Measurements from ENCODE around the gene SSBP3. TPM values are rescaled to one million over a fixed set of nuclear protein-coding genes. Genes with fewer than 3 reads are reported as not detected.

Gene SSBP3
- total RNA-seq, 4 donors from 2014 or later: 19.0 to 35.2 (median 33.4) TPM

DNA sequence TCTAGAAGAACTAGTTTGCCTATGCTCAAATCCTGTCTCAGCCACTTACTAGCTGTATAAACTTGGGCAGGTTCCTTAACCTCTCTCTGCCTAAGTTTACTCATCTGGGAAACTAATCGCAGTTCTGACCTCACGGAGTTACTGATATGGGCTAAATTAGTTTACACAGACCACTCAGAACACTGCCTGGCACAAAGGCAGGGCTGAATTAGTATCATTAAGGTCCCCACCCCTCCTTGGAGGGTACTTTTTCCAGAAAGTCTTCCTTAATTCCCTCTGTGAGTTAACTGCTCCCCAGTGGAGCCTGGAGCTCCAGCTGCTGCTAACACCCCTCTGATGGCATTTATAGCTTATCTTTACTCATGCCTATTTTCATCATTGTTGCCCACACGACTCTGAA is 40.3 kb downstream of the SSBP3 start:
- Histone ChIP-seq H3K9me3 (no peaks in the 10 kb centered on the region), H3K27ac (peak overlapping the region in 1 of 4 donors; percentile 63), H3K4me1 (peaks cover 0 to 17% (median 0%) of the 10 kb centered on the region in 4 donors), H3K27me3 (no peaks in the 10 kb centered on the region), H3K36me3 (peaks cover 0 to 6% (median 0%) of the 10 kb centered on the region in 3 donors), H3K4me3 (no peak overlapping the region)
- DNase-seq: no peak
- TF ChIP-seq POLR2A (IDR thresholded peaks at IDR 0.05): no peak
- TF ChIP-seq, protein P1, sequence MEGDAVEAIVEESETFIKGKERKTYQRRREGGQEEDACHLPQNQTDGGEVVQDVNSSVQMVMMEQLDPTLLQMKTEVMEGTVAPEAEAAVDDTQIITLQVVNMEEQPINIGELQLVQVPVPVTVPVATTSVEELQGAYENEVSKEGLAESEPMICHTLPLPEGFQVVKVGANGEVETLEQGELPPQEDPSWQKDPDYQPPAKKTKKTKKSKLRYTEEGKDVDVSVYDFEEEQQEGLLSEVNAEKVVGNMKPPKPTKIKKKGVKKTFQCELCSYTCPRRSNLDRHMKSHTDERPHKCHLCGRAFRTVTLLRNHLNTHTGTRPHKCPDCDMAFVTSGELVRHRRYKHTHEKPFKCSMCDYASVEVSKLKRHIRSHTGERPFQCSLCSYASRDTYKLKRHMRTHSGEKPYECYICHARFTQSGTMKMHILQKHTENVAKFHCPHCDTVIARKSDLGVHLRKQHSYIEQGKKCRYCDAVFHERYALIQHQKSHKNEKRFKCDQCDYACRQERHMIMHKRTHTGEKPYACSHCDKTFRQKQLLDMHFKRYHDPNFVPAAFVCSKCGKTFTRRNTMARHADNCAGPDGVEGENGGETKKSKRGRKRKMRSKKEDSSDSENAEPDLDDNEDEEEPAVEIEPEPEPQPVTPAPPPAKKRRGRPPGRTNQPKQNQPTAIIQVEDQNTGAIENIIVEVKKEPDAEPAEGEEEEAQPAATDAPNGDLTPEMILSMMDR (IDR thresholded peaks at IDR 0.05): no peak

DNA sequence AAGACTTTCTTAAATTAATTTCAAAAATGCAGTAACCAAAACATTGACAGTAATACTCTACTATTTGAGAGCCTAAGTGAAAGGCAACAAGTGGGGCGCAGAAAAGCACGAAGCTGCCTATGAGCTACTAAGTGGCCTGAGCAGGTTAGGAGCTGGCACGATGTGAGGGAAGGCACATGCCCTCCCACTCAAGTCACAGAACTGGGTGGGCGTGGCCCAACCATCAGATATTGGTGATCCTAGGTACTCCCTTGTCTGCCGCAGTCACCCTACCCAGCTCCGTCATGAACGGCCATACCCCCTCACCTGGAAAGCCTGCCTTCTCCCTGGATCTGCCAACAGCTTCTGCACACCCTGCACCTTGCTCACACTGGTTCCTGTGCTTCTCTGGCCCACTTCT is 40.8 kb downstream of the SSBP3 start:
- peaks cover 0 to 6% (median 0%) of the 10 kb centered on the region in 3 donors for H3K36me3 ChIP-seq
- H3K27ac ChIP-seq: peak overlapping the region in 1 of 4 donors; percentile 63
- TF ChIP-seq, protein P1 (IDR thresholded peaks at IDR 0.05): no peak
- no peak for TF ChIP-seq POLR2A (IDR thresholded peaks at IDR 0.05)
- H3K4me1 ChIP-seq: peaks cover 0 to 15% (median 0%) of the 10 kb centered on the region in 4 donors
- no peaks in the 10 kb centered on the region for H3K27me3 ChIP-seq
- no peak overlapping the region for H3K4me3 ChIP-seq
- H3K9me3 ChIP-seq: no peaks in the 10 kb centered on the region
- no peak for DNase-seq

DNA sequence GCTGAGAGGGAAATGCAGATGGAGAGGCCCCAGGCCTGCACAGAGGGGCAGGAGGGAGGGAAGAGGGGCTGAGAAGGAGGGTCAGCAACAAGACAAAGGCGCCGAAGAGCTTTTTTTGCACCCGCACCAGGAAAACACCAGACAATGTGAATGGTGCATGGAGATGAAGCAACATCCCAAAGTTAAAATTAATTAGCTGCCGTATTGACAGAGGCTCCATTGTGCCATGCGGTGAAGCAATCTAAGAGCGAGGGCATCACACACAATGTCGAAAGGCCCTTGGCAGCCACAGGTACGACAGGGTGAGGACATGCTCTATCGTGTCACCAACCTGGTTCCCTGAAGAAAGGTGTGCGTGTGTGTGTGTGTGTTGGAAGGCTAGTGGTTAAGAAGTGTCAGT is 41.2 kb downstream of the SSBP3 start:
- no peaks in the 10 kb centered on the region for H3K9me3 ChIP-seq
- H3K4me3 ChIP-seq: no peak overlapping the region
- H3K4me1 ChIP-seq: peaks cover 0 to 19% (median 0%) of the 10 kb centered on the region in 4 donors
- peaks cover 0 to 5% (median 0%) of the 10 kb centered on the region in 3 donors for H3K36me3 ChIP-seq
- peak overlapping the region in 1 of 4 donors; percentile 63 for H3K27ac ChIP-seq
- no peaks in the 10 kb centered on the region for H3K27me3 ChIP-seq
- no peak for DNase-seq
- TF ChIP-seq POLR2A (IDR thresholded peaks at IDR 0.05): no peak
- TF ChIP-seq, protein P1 (IDR thresholded peaks at IDR 0.05): no peak

DNA sequence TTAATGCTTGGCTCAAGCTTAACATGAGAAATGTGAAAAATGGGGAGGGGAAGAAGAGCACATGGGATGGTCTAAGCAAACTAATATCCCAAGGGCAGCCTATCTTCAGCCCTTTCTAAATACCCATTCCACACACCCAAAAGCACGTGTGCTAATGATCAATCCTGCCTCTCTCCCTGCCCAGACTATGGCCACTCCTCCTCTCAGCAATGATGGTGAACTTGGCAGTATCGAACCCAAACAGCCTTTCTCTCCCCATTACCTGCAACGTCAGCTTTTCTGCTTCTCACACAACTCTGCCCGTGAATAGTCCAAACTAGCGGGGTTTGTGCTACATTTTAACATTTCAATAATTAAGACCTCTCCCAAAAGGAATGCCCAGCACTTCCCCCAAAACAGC is 41.6 kb downstream of the SSBP3 start:
- no peak overlapping the region for H3K4me3 ChIP-seq
- peaks cover 0 to under 1% (median 0%) of the 10 kb centered on the region in 3 donors for H3K36me3 ChIP-seq
- no peak for TF ChIP-seq POLR2A (IDR thresholded peaks at IDR 0.05)
- TF ChIP-seq, protein P1 (IDR thresholded peaks at IDR 0.05): no peak
- no peak overlapping the region for H3K27ac ChIP-seq
- no peaks in the 10 kb centered on the region for H3K9me3 ChIP-seq
- no peak for DNase-seq
- peaks cover 0 to 20% (median 0%) of the 10 kb centered on the region in 4 donors for H3K4me1 ChIP-seq
- H3K27me3 ChIP-seq: no peaks in the 10 kb centered on the region

DNA sequence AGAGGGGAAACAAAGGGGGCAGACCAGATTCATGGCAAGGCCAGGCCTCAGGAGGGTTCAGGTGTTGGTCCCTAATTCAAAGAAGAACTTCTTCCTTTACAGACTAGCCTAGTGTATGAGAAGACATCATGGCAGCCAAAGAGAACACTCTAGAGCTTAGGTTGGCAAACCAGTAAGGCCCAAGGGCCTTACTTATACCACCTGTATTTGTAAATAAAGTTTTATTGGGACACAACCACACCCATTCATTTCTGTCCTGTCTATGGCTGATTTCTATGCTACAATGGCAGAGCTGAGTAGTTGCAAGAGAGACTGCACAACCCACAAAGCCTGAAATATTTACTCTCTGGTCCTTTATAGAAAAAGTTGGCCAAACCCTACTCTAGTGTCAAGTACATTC is 42.3 kb downstream of the SSBP3 start:
- no peak for DNase-seq
- peaks cover 0 to 20% (median 0%) of the 10 kb centered on the region in 4 donors for H3K4me1 ChIP-seq
- H3K36me3 ChIP-seq: no peaks in the 10 kb centered on the region
- TF ChIP-seq POLR2A (IDR thresholded peaks at IDR 0.05): no peak
- TF ChIP-seq, protein P1 (IDR thresholded peaks at IDR 0.05): no peak
- no peak overlapping the region for H3K27ac ChIP-seq
- H3K27me3 ChIP-seq: no peaks in the 10 kb centered on the region
- H3K4me3 ChIP-seq: no peak overlapping the region
- H3K9me3 ChIP-seq: no peaks in the 10 kb centered on the region
